Measurements from ENCODE around the gene EP400.
"Not testable (repeated sequence)": the region's sequence is repeated elsewhere in the genome, so short reads cannot be mapped to it uniquely, and the experiment has no call there.

Gene EP400

DNA sequence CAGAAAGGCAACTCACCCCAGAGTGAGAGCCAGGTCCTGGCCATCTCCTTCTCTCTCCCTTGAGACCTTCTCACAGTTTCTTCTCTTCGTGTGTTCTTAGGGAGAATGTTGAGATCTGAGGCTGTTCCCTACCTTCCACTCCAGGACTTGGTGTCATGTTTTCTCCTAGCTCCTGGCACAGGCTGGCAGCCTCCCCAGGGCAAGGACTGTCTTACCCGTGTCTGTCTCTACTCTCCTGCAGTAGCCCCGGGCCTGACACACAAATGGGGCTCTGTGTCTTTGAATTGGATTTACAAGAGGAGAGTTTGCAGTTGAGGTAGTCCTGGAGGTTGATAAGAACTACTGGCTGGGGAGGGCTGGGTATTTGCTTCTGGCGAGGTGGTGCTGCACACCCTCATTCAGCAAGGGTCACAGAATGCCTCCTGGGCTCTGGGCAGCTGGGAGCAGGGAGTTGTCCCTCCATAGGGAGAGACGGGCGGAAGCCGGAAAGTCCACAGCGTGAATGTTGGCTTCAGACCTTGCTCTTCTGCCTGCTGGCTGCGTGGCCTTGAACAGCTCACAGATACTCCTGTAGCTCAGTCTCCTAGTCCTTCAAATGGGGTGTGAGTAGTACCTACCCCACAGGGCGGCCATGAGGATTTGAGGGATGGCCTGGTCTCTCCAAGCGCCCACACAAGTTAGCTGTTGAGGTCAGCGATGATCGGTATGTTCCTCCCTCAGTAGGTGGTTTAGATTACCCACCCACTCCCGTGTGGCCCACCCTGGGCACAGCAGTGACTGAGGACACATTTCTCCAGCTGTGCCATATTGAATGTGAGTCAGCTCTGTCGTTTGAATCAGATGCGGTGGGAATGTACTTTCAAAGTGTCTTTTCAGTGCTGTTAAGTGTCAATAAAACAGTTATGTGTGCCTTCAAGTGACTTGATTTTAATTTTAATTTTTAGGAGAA is 10.2 kb downstream of the EP400 start:
- H3K36me3 ChIP-seq (replicated peaks; ENCODE audit: low read depth, low read length) = peaks cover 13% of the 10 kb centered on the region

DNA sequence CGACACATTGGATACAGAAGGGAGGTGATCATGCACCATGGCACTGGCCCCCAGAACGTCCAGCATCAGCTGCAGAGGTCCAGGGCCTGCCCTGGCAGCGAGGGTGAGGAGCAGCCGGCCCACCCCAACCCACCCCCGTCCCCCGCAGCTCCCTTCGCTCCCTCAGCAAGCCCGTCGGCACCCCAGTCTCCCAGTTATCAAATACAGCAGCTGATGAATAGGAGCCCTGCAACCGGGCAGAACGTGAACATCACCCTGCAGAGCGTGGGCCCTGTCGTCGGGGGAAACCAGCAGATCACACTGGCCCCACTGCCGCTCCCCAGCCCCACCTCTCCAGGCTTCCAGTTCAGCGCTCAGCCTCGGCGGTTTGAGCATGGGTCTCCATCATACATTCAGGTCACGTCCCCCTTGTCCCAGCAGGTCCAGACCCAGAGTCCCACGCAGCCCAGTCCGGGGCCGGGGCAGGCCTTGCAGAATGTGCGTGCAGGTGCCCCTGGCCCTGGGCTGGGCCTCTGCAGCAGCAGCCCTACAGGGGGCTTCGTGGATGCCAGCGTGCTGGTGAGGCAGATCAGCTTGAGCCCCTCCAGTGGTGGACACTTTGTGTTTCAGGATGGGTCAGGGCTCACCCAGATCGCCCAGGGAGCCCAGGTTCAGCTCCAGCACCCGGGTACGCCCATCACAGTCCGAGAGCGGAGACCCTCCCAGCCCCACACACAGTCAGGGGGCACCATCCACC is 11.0 kb downstream of the EP400 start:
- H3K79me2 ChIP-seq (ENCODE audit: low read length) = peaks cover 84% of the 10 kb centered on the region
- H4K20me1 ChIP-seq (ENCODE audit: insufficient read depth, low read length) = peaks cover 62% of the 10 kb centered on the region
- not testable (repeated sequence) for H3K4me1 ChIP-seq (ENCODE audit: low read length); H3K27ac ChIP-seq (ENCODE audit: low read length); H2AFZ ChIP-seq (ENCODE audit: low read depth, low read length); H3K27me3 ChIP-seq (ENCODE audit: low read depth, low read length); H3K9ac ChIP-seq (ENCODE audit: low read length); H3K4me3 ChIP-seq (ENCODE audit: low read length); H3K9me3 ChIP-seq (ENCODE audit: insufficient read depth, low read length); H3K4me2 ChIP-seq (ENCODE audit: low read length)
- peaks cover 13% of the 10 kb centered on the region for H3K36me3 ChIP-seq (replicated peaks; ENCODE audit: low read depth, low read length)

More for the DNA sequence above, 10.2 kb downstream of the EP400 start:
- H3K27ac ChIP-seq (ENCODE audit: low read length) = no peak overlapping the region
- peaks cover 84% of the 10 kb centered on the region for H3K79me2 ChIP-seq (ENCODE audit: low read length)
- H3K27me3 ChIP-seq (ENCODE audit: low read depth, low read length) = no peaks in the 10 kb centered on the region
- H2AFZ ChIP-seq (ENCODE audit: low read depth, low read length) = no peak overlapping the region
- no peaks in the 10 kb centered on the region for H3K4me1 ChIP-seq (ENCODE audit: low read length)
- H3K4me3 ChIP-seq (ENCODE audit: low read length) = no peak overlapping the region
- no peak overlapping the region for H3K4me2 ChIP-seq (ENCODE audit: low read length)
- no peak for TF ChIP-seq EZH2phosphoT487 (IDR thresholded peaks at IDR 0.05; ENCODE audit: low read depth)
- TF ChIP-seq, protein P1, sequence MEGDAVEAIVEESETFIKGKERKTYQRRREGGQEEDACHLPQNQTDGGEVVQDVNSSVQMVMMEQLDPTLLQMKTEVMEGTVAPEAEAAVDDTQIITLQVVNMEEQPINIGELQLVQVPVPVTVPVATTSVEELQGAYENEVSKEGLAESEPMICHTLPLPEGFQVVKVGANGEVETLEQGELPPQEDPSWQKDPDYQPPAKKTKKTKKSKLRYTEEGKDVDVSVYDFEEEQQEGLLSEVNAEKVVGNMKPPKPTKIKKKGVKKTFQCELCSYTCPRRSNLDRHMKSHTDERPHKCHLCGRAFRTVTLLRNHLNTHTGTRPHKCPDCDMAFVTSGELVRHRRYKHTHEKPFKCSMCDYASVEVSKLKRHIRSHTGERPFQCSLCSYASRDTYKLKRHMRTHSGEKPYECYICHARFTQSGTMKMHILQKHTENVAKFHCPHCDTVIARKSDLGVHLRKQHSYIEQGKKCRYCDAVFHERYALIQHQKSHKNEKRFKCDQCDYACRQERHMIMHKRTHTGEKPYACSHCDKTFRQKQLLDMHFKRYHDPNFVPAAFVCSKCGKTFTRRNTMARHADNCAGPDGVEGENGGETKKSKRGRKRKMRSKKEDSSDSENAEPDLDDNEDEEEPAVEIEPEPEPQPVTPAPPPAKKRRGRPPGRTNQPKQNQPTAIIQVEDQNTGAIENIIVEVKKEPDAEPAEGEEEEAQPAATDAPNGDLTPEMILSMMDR (IDR thresholded peaks at IDR 0.05; ENCODE audit: low read depth, low read length) = no peak
- H4K20me1 ChIP-seq (ENCODE audit: insufficient read depth, low read length) = peaks cover 56% of the 10 kb centered on the region
- no peak overlapping the region for H3K9ac ChIP-seq (ENCODE audit: low read length)
- H3K9me3 ChIP-seq (ENCODE audit: insufficient read depth, low read length) = no peaks in the 10 kb centered on the region

DNA sequence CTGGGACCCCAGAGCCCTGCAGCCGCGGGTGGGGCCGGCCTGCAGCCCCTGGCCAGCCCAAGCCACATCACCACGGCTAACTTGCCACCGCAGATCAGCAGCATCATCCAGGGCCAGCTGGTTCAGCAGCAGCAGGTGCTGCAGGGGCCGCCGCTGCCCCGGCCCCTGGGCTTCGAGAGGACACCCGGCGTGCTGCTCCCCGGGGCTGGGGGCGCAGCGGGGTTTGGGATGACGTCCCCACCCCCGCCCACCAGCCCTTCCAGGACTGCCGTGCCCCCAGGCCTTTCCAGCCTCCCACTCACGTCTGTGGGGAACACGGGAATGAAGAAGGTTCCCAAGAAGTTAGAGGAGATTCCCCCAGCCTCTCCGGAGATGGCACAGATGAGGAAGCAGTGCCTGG is 11.6 kb downstream of the EP400 start:
- H4K20me1 ChIP-seq (ENCODE audit: insufficient read depth, low read length) = peaks cover 61% of the 10 kb centered on the region
- H2AFZ ChIP-seq (ENCODE audit: low read depth, low read length); H3K9me3 ChIP-seq (ENCODE audit: insufficient read depth, low read length); H3K9ac ChIP-seq (ENCODE audit: low read length); H3K4me1 ChIP-seq (ENCODE audit: low read length); H3K27me3 ChIP-seq (ENCODE audit: low read depth, low read length); H3K4me3 ChIP-seq (ENCODE audit: low read length); H3K4me2 ChIP-seq (ENCODE audit: low read length); H3K27ac ChIP-seq (ENCODE audit: low read length): not testable (repeated sequence)
- peaks cover 13% of the 10 kb centered on the region for H3K36me3 ChIP-seq (replicated peaks; ENCODE audit: low read depth, low read length)
- H3K79me2 ChIP-seq (ENCODE audit: low read length) = peaks cover 84% of the 10 kb centered on the region

DNA sequence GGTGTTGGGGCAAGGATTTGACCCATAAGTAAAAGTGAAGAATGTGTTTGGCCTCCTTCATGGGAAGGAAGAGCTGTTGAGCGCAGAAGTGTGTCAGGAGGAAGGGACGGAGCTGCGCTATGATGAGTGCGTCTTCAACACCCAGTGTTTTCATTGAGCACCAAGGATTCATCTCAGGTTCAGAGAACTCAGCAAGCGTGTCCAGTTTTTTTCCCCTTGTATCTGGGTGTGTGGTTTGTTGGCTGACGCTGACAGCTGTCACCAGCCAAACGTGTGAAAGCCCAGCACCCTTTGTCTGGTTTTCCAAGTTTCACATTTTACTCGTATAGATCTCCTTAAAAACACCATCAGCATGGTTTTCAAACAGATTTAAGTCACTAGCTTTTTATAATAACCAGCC is 12.3 kb downstream of the EP400 start:
- no peak overlapping the region for H3K4me3 ChIP-seq (ENCODE audit: low read length)
- no peaks in the 10 kb centered on the region for H3K4me1 ChIP-seq (ENCODE audit: low read length)
- H3K27ac ChIP-seq (ENCODE audit: low read length) = no peak overlapping the region
- TF ChIP-seq EZH2phosphoT487 (IDR thresholded peaks at IDR 0.05; ENCODE audit: low read depth) = no peak
- TF ChIP-seq, protein P1 (IDR thresholded peaks at IDR 0.05; ENCODE audit: low read depth, low read length) = no peak
- H3K4me2 ChIP-seq (ENCODE audit: low read length) = no peak overlapping the region
- H3K36me3 ChIP-seq (replicated peaks; ENCODE audit: low read depth, low read length) = peaks cover 13% of the 10 kb centered on the region
- H3K9me3 ChIP-seq (ENCODE audit: insufficient read depth, low read length) = no peaks in the 10 kb centered on the region
- H3K79me2 ChIP-seq (ENCODE audit: low read length) = peaks cover 81% of the 10 kb centered on the region
- no peak overlapping the region for H3K9ac ChIP-seq (ENCODE audit: low read length)
- H2AFZ ChIP-seq (ENCODE audit: low read depth, low read length) = no peak overlapping the region
- peaks cover 61% of the 10 kb centered on the region for H4K20me1 ChIP-seq (ENCODE audit: insufficient read depth, low read length)
- H3K27me3 ChIP-seq (ENCODE audit: low read depth, low read length) = no peaks in the 10 kb centered on the region

DNA sequence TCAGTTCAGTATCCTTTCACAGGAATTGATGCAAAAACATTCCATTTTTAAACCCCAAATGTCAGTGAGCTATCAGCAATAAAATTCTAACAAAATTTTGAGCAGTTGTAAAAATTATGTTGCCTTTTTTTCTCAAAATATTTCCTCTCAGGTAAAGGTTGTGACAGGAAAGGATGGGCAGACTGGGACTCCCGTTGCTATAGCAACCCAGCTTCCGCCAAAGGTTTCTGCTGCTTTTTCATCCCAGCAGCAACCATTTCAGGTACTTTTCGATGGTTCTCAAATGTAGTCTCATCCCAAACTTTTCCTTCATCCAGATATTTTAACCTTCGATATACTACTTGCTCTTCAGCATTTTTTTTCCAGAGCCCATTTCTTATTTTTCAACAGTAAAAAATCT is 13.6 kb downstream of the EP400 start:
- no peaks in the 10 kb centered on the region for H3K27me3 ChIP-seq (ENCODE audit: low read depth, low read length)
- no peak overlapping the region for H2AFZ ChIP-seq (ENCODE audit: low read depth, low read length)
- H3K9me3 ChIP-seq (ENCODE audit: insufficient read depth, low read length) = no peaks in the 10 kb centered on the region
- H3K36me3 ChIP-seq (replicated peaks; ENCODE audit: low read depth, low read length) = peaks cover 13% of the 10 kb centered on the region
- no peak overlapping the region for H3K27ac ChIP-seq (ENCODE audit: low read length)
- peaks cover 80% of the 10 kb centered on the region for H3K79me2 ChIP-seq (ENCODE audit: low read length)
- no peak overlapping the region for H3K9ac ChIP-seq (ENCODE audit: low read length)
- no peak overlapping the region for H3K4me3 ChIP-seq (ENCODE audit: low read length)
- no peak overlapping the region for H3K4me2 ChIP-seq (ENCODE audit: low read length)
- TF ChIP-seq, protein P1 (IDR thresholded peaks at IDR 0.05; ENCODE audit: low read depth, low read length) = no peak
- TF ChIP-seq EZH2phosphoT487 (IDR thresholded peaks at IDR 0.05; ENCODE audit: low read depth) = no peak
- H4K20me1 ChIP-seq (ENCODE audit: insufficient read depth, low read length) = peaks cover 54% of the 10 kb centered on the region
- H3K4me1 ChIP-seq (ENCODE audit: low read length) = no peaks in the 10 kb centered on the region

Data from OCI-LY3 (cell line).